HCT116 (cell line): Measurements from ENCODE around the gene AR. TPM values are rescaled to one million over a fixed set of nuclear protein-coding genes. Genes with fewer than 3 reads are reported as not detected.

Source experiments
- ATAC-seq: fragments of 200-7000 bp; cut with Tn5 transposase; 2 replicates; pipeline ENCODE4 v1.9.1; 2020; ENCODE audit warnings: mild to moderate bottlenecking, moderate library complexity
- BruUV-seq: library from RNA; stranded (reverse); fragments of 400-500 nt; replicated peaks from 2 replicates; lab custom pipeline; 2021; lab: Mats Ljungman, UMichigan
- CTCF ChIA-PET: fragments of 300-600 bp; sonication (Branson Sonifier 250); formaldehyde crosslinking; loops from one replicate; lab custom pipeline; 2021; ENCODE audit warnings: antibody characterized with exemption; lab: Charles Lee
- POLR2A ChIA-PET: fragments of 300-600, 350-600 bp; sonication (Branson Sonifier 250); formaldehyde crosslinking; loops from one replicate; lab custom pipeline; 2021; ENCODE audit warnings: antibody characterized with exemption; lab: Charles Lee
- RAD21 ChIA-PET, 2 experiments: fragments of 300-600 bp; sonication (Branson Sonifier 250); formaldehyde crosslinking; loops; one replicate each; lab custom pipeline; 2023; ENCODE audit warnings: low total read pairs in 2 of 2; ENCODE audit not compliant: uncharacterized antibody in 2 of 2, unreplicated experiment in 2 of 2, low non-redundant PET in 1 of 2; lab: Charles Lee
- DNase-seq: peaks from one replicate; pipeline ENCODE4 v3.0.0-alpha.2; 2010; ENCODE audit warnings: low read depth, low spot score
- H2AFZ ChIP-seq: fragments of 200-600 bp; shearing (Covaris generic), sonication (generic); 2 replicates; pipeline ENCODE4 v1.6.1; 2017; ENCODE audit warnings: low read depth, mixed run types, mixed read lengths, antibody characterized with exemption, low read length; ENCODE audit not compliant: poor library complexity, severe bottlenecking
- H3K27ac ChIP-seq: 2 replicates; pipeline ENCODE4 v1.5.1; 2012; ENCODE audit warnings: low read depth, low read length
- H3K27me3 ChIP-seq: fragments of 200-600 bp; sonication (generic); 2 replicates; pipeline ENCODE4 v1.6.1; 2016; ENCODE audit warnings: mixed run types, low read length, mixed read lengths; ENCODE audit not compliant: insufficient read depth
- H3K36me3 ChIP-seq, 2 experiments: fragments of 200-500 bp in 1 of 2; fragments of 200-600 bp in 1 of 2; sonication (Bioruptor generic) in 1 of 2; sonication (generic) in 1 of 2; 2 replicates each; pipeline versions ENCODE4 v1.5.1 to v1.6.1; 2014 to 2016; ENCODE audit warnings: low read length in 2 of 2, inconsistent platforms in 1 of 2, mixed read lengths in 1 of 2, mixed run types in 1 of 2; ENCODE audit not compliant: insufficient read depth in 2 of 2, control insufficient read depth in 1 of 2
- H3K4me1 ChIP-seq, 2 experiments: fragments of 200-600 bp in 1 of 2; sonication (generic) in 1 of 2; 2 replicates each; pipeline versions ENCODE4 v1.5.1 to v1.6.1; 2012 to 2017; ENCODE audit warnings: low read length in 2 of 2, inconsistent platforms in 1 of 2, mild to moderate bottlenecking in 1 of 2, mixed read lengths in 1 of 2, mixed run types in 1 of 2, moderate library complexity in 1 of 2; ENCODE audit not compliant: insufficient read depth in 2 of 2, control insufficient read depth in 1 of 2
- H3K4me2 ChIP-seq: fragments of 200-600 bp; sonication (generic); 2 replicates; pipeline ENCODE4 v1.6.1; 2017; ENCODE audit warnings: mixed run types, low read length, mixed read lengths
- H3K4me3 ChIP-seq, 2 experiments: fragments of 200-600 bp in 1 of 2; sonication (generic) in 1 of 2; replicated peaks in 1 of 2; 2 replicates each; pipeline ENCODE4 v1.5.1; 2011 to 2016; ENCODE audit warnings: low read length in 2 of 2, control low read depth in 1 of 2, low read depth in 1 of 2, mild to moderate bottlenecking in 1 of 2, mixed read lengths in 1 of 2, mixed run types in 1 of 2
- H3K79me2 ChIP-seq: fragments of 200-600 bp; sonication (generic); 2 replicates; pipeline ENCODE4 v1.6.1; 2017; ENCODE audit warnings: mild to moderate bottlenecking, mixed run types, low read length, moderate library complexity, mixed read lengths; ENCODE audit not compliant: insufficient read depth
- H3K9ac ChIP-seq: fragments of 200-600 bp; sonication (generic); 2 replicates; pipeline ENCODE4 v1.6.1; 2016; ENCODE audit warnings: low read length, mixed read lengths
- H3K9me2 ChIP-seq: fragments of 200-600 bp; sonication (generic), shearing (Covaris generic); 2 replicates; pipeline ENCODE4 v1.6.1; 2017; ENCODE audit warnings: mixed run types, mild to moderate bottlenecking, moderate library complexity; ENCODE audit not compliant: insufficient read depth
- H3K9me3 ChIP-seq, 2 experiments: fragments of 200-500 bp in 1 of 2; fragments of 200-600 bp in 1 of 2; sonication (Bioruptor generic) in 1 of 2; sonication (generic) in 1 of 2; 2 replicates each; pipeline ENCODE4 v1.6.1; 2014 to 2017; ENCODE audit warnings: low read length in 2 of 2, mixed read lengths in 2 of 2, inconsistent platforms in 1 of 2, low read depth in 1 of 2, mild to moderate bottlenecking in 1 of 2, mixed run types in 1 of 2, moderate library complexity in 1 of 2; ENCODE audit not compliant: control insufficient read depth in 1 of 2, insufficient read depth in 1 of 2
- H4K20me1 ChIP-seq: fragments of 200-600 bp; sonication (generic), shearing (Covaris generic); 2 replicates; pipeline ENCODE4 v1.6.1; 2017; ENCODE audit warnings: mixed run types, mild to moderate bottlenecking, moderate library complexity; ENCODE audit not compliant: insufficient read depth
- EGR1 ChIP-seq: IDR thresholded peaks from 2 replicates; pipeline ENCODE4 v1.6.1; 2012; ENCODE audit warnings: low read depth
- ELF1 ChIP-seq: IDR thresholded peaks from 2 replicates; pipeline ENCODE4 v1.6.1; 2012; ENCODE audit warnings: low read depth, borderline replicate concordance
- EZH2 ChIP-seq: fragments of 200-600 bp; sonication (generic); IDR thresholded peaks from 2 replicates; pipeline ENCODE4 v1.6.1; 2017; ENCODE audit warnings: antibody characterized with exemption, mixed run types
- JUND ChIP-seq: IDR thresholded peaks from 2 replicates; pipeline ENCODE4 v1.6.1; 2012
- POLR2AphosphoS5 ChIP-seq: IDR thresholded peaks from 2 replicates; pipeline ENCODE4 v1.6.1; 2011; ENCODE audit warnings: mild to moderate bottlenecking, low read depth, low read length, moderate library complexity
- REST ChIP-seq: IDR thresholded peaks from 2 replicates; pipeline ENCODE4 v1.6.1; 2012; ENCODE audit warnings: low read depth
- SIN3A ChIP-seq: IDR thresholded peaks from 2 replicates; pipeline ENCODE4 v1.6.1; 2012; ENCODE audit warnings: low read depth
- SP1 ChIP-seq: IDR thresholded peaks from 2 replicates; pipeline ENCODE4 v1.6.1; 2012; ENCODE audit warnings: low read depth
- TCF7L2 ChIP-seq: IDR thresholded peaks from 2 replicates; pipeline ENCODE4 v1.7.0; 2011; ENCODE audit warnings: borderline replicate concordance, inconsistent platforms; ENCODE audit not compliant: insufficient read depth, insufficient read length; ENCODE audit errors: extremely low read depth
- YY1 ChIP-seq: IDR thresholded peaks from 2 replicates; pipeline ENCODE4 v1.6.1; 2011; ENCODE audit warnings: low read length, low read depth, moderate library complexity, mild to moderate bottlenecking; ENCODE audit not compliant: insufficient replicate concordance; ENCODE audit errors: extremely low read depth
- intact Hi-C: fragments of 100-400 bp; cut with micrococcal nuclease; formaldehyde crosslinking; loops from 2 replicates; pipeline ENCODE4 v1.10.0; 2022
- total RNA-seq: library from RNA; stranded (reverse); gene quantifications from one replicate; pipeline ENCODE4 v1.2.1, GENCODE V29; 2021; ENCODE audit not compliant: unreplicated experiment
- TF ChIP-seq, protein P1 (sequence below): IDR thresholded peaks from 2 replicates; pipeline ENCODE4 v1.6.1; 2012

Gene AR
- total RNA-seq, 1 experiment from 2014 or later: 0.02 TPM

DNA sequence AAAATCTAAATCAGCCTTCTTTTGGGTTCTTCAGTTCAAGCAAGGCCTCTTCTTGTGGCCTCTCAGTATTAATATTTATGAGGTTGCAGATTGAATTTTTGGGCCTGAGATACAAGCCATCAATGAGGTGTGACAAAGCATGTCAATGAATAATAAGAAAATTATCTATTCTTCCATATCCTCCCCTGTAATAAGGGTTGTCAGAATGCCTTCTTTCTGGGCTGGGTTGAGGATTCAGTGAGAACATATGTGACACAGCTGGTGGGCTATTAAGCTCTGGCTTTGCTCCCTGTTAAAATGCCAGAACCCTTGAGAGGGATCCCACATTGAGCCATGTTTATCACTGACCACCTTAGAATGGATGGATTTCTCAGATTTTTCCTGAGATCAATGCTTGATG is 187.2 kb downstream of the AR start:
- ChIA-PET CTCF (no interaction called here), POLR2A (no interaction called here), RAD21 (no interaction called here)
- H3K4me3 ChIP-seq: no peak overlapping the region
- ATAC-seq (no peak), DNase-seq (no peak)
- H3K9ac ChIP-seq: no peak overlapping the region
- H3K27ac ChIP-seq: no peak overlapping the region
- no peak overlapping the region for H3K4me2 ChIP-seq
- no peaks in the 10 kb centered on the region for H3K36me3 ChIP-seq
- no peak overlapping the region for H2AFZ ChIP-seq
- no peaks in the 10 kb centered on the region for H3K4me1 ChIP-seq
- no peaks in the 10 kb centered on the region for H3K27me3 ChIP-seq
- no peaks in the 10 kb centered on the region for H3K9me3 ChIP-seq
- H3K9me2 ChIP-seq: no peaks in the 10 kb centered on the region
- no peak for TF ChIP-seq YY1
- no peak for TF ChIP-seq ELF1
- TF ChIP-seq JUND: no peak
- TF ChIP-seq REST: no peak
- TF ChIP-seq, protein P1, sequence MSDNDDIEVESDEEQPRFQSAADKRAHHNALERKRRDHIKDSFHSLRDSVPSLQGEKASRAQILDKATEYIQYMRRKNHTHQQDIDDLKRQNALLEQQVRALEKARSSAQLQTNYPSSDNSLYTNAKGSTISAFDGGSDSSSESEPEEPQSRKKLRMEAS: no peak
- TF ChIP-seq SP1: no peak
- no peak for TF ChIP-seq EZH2
- TF ChIP-seq POLR2AphosphoS5: no peak
- no peak for TF ChIP-seq TCF7L2
- TF ChIP-seq EGR1: no peak
- TF ChIP-seq SIN3A: no peak
- H4K20me1 ChIP-seq: no peaks in the 10 kb centered on the region
- intact Hi-C loops: no loop called here
- BruUV-seq: no TSS peak
- H3K79me2 ChIP-seq: no peaks in the 10 kb centered on the region
